Stimulated activated naive CD8-positive, alpha-beta T cell treated with anti-CD3 and anti-CD28 coated beads, Interleukin-15, Interleukin-2, amounts not matched to agents 100 ng/mL and 50 ng/mL, for 24 hours (primary cell): ENCODE data around the gene PASK.

ENCODE experiments used
- H3K27ac Mint-ChIP-seq: one replicate; pipeline ENCODE4 v1.8.0; 2021; ENCODE audit warnings: mild to moderate bottlenecking, mixed read lengths
- H3K27me3 Mint-ChIP-seq: one replicate; pipeline ENCODE4 v1.8.0; 2021; ENCODE audit warnings: mixed read lengths
- H3K36me3 Mint-ChIP-seq: one replicate; pipeline ENCODE4 v1.8.0; 2021; ENCODE audit warnings: low read depth, mixed read lengths
- H3K4me1 Mint-ChIP-seq: one replicate; pipeline ENCODE4 v1.8.0; 2021; ENCODE audit warnings: low read depth, mixed read lengths
- H3K4me3 Mint-ChIP-seq: one replicate; pipeline ENCODE4 v1.8.0; 2021; ENCODE audit warnings: mild to moderate bottlenecking, mixed read lengths
- H3K9me3 Mint-ChIP-seq: one replicate; pipeline ENCODE4 v1.8.0; 2021; ENCODE audit warnings: mixed read lengths

The PASK gene

DNA sequence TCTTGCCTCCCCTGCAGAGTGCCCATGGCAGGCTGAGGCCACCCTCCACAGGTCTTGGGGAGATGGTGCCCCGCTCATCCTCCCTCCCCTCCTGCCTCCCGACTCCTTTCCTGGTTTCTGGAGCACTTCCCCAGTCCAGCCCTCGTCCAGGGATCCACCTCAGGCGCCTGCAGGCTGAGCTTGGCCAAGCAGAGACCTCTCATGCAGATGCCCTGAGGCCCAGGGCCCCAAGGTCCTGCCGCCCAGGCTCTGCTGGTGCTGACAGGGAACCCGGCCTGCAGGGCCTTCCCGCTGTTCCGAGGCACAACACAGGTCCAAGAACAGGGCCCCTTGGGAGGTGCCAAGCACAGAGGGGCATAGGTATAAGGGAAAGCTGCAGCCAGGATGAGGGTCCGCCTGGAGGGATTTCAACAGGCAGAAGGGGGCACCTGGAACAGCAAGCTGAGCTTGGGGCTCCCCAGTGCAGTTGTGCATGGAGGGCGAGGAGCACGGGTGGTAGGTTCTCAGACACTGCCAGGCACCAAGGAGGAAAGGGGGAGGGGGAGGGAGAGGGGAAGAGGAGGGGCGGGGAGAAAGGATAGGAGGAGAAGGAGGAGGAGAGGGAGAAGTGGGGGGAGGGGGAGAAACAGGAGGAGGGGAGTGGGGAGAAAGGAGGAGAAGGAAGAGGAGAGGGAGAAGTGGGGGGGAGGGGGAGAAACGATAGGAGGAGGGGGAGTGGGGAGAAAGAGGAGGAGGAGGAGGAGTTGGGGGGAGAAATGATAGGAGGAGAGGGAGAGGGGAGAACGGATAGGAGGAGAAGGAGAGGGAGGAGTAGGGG lies 38.0 kb upstream of the PASK start:
- Mint-ChIP-seq H3K4me3 (no peak overlapping the region), H3K36me3 (peaks cover 4% of the 10 kb centered on the region), H3K9me3 (no peaks in the 10 kb centered on the region), H3K27me3 (no peaks in the 10 kb centered on the region), H3K4me1 (no peaks in the 10 kb centered on the region), H3K27ac (no peak overlapping the region)

DNA sequence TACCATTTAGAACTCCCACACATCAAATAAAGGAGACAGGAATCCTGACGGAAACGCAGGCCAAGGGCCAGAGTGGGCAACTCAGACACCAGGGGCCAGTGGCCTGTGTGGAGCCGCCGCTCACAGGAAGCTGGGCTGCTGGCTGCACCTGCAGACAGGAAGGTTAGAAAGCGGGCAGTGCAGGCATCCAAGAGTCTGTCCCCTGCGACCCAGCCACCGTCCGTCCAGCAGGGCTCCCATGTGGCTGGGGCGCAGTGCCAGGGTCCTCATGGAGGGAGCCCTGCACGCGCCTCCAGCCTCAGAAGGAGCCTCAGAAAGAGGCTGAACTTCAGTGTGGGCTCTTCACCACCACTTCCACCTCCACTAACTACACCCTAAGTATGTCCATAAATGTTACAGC lies 36.7 kb upstream of the PASK start:
- Mint-ChIP-seq H3K27ac (no peak overlapping the region), H3K4me3 (no peak overlapping the region), H3K4me1 (no peaks in the 10 kb centered on the region), H3K9me3 (no peaks in the 10 kb centered on the region), H3K27me3 (no peaks in the 10 kb centered on the region), H3K36me3 (peaks cover 4% of the 10 kb centered on the region)

DNA sequence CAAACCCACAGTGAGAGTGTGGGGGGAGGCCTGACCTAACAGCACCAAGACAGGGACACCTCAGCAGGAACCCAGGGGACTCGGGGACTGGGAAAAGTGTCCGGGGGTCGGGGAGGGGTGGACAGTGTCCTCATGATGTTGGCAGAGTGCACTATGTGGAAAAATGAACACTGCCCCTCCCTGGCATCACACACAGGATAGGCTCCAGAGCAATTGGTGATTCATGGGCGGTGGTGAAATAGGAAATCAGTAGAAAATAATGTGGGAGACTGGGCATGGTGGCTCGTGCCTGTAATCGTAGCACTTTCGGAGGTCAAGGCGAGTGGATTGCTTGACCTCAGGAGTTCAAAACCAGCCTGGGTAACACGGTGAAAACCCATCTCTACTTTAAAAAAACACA lies 35.6 kb upstream of the PASK start:
- peaks cover 4% of the 10 kb centered on the region for H3K36me3 Mint-ChIP-seq
- H3K4me1 Mint-ChIP-seq = peaks cover 5% of the 10 kb centered on the region
- H3K4me3 Mint-ChIP-seq = no peak overlapping the region
- no peak overlapping the region for H3K27ac Mint-ChIP-seq
- no peaks in the 10 kb centered on the region for H3K9me3 Mint-ChIP-seq
- H3K27me3 Mint-ChIP-seq = no peaks in the 10 kb centered on the region

DNA sequence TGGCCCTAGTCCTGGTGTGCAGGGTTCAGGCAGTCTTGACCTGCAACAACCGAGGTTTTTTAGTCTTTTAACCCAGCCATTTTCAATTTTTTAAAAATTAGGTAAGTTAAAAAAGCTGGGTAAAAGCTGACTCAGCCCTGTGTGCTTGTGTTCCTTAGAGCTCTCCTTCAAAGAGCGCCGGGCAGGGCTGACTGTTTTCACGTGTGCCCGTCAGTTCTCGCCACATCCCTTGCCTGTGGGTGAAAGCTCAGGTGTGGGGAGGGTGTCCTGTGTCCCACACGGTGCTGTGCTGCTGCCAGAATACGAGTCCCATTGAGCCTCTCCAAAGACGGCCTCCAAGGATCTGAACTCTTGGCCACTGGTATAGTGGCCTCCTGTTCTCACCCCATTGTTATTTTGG lies 33.9 kb upstream of the PASK start:
- H3K27ac Mint-ChIP-seq = no peak overlapping the region
- H3K9me3 Mint-ChIP-seq = no peaks in the 10 kb centered on the region
- peaks cover 7% of the 10 kb centered on the region for H3K4me1 Mint-ChIP-seq
- H3K4me3 Mint-ChIP-seq = no peak overlapping the region
- H3K27me3 Mint-ChIP-seq = no peaks in the 10 kb centered on the region
- H3K36me3 Mint-ChIP-seq = peaks cover 16% of the 10 kb centered on the region

DNA sequence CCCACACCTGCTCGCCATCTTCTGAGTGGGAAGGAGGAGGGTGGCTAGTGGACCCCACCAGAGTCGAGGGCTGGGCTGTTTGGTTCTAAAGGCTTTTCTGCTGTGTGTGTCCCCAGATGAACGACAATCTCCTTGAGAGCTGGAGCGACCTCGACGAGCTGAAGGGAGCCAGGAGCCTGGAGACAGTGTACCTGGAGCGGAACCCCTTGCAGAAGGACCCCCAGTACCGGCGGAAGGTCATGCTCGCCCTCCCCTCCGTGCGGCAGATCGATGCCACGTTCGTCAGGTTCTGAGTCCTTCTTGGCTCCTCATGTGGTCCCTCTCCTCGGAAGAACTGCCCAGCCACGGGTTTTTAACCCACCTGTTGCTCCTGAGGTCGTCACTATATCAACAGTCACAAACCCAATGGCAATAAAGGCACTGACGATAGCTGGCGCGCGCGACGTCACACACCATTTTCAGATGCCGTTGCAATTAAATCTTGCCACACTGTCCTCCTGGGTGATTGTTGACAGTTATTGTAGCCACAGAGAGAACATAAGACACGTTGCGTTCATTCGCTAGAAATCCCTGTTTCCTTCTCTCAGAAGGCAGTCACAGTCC lies 33.4 kb upstream of the PASK start:
- Mint-ChIP-seq H3K4me3 (no peak overlapping the region), H3K27ac (no peak overlapping the region), H3K27me3 (no peaks in the 10 kb centered on the region), H3K4me1 (peaks cover 7% of the 10 kb centered on the region), H3K36me3 (peaks cover 19% of the 10 kb centered on the region), H3K9me3 (no peaks in the 10 kb centered on the region)

DNA sequence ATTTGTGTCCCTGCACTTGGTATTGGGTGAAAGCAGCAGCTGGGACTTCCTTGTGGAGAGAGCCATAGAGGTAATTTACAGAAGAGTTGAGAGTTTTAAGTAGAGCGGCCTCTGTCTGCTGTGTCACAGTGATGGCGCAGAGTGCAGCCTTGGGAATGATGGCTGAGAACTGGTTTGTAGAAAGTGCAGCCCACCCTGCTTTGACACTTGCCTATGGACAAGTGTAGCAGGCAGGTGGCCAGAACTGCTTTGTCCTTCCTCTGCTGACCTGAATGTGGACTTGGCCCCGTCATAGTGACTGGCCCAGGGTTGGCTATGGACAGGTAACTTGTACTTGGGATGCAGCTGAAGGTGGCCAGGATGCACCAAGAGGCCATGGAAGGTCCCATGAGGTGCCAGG lies 32.9 kb upstream of the PASK start:
- Mint-ChIP-seq H3K4me1 (peaks cover 7% of the 10 kb centered on the region), H3K9me3 (no peaks in the 10 kb centered on the region), H3K36me3 (peaks cover 19% of the 10 kb centered on the region), H3K27ac (no peak overlapping the region), H3K27me3 (no peaks in the 10 kb centered on the region), H3K4me3 (no peak overlapping the region)

DNA sequence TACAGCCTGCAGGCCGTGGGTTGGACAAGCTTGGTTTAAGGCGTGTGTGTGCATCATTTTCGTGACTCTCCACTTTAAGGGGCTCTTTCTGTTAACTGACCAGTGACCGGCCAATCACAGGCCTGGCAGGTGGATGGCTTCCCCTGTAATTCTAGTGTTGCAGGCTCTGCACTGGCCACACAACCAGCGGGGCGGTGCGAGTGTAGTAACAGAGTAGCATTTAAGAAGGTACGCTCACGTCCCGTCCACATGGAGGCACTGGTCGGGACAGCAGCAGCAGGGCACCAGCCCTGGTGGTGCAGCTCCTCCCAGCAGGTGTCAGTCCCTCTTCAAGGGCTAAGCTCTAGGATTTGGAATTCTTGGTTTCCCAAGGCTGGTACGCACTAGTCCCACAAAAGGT lies 31.2 kb upstream of the PASK start:
- peaks cover 22% of the 10 kb centered on the region for H3K36me3 Mint-ChIP-seq
- H3K27ac Mint-ChIP-seq = no peak overlapping the region
- no peaks in the 10 kb centered on the region for H3K27me3 Mint-ChIP-seq
- no peak overlapping the region for H3K4me3 Mint-ChIP-seq
- H3K9me3 Mint-ChIP-seq = no peaks in the 10 kb centered on the region
- H3K4me1 Mint-ChIP-seq = peaks cover 7% of the 10 kb centered on the region

DNA sequence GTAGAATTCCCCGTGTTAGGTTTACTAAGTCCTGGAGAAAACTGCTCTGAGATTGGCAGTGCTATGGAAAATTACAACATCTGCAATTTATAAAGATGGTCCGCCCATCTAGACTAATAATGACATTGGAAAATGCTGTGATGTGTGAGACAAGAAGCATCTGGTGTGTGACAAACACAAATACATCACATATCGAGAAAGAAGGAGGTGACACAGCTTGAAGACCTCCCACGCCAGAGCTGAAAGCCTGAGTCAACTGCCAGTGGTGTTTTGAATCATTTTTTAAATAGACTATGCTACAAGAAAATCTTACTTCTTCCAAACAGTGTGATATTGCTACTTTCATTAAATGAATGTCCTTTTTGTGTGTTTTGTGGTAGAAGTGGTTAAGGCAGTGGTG lies 30.6 kb upstream of the PASK start:
- Mint-ChIP-seq H3K4me3 (no peak overlapping the region), H3K36me3 (peaks cover 28% of the 10 kb centered on the region), H3K4me1 (peaks cover 7% of the 10 kb centered on the region), H3K27ac (no peak overlapping the region), H3K27me3 (no peaks in the 10 kb centered on the region), H3K9me3 (no peaks in the 10 kb centered on the region)

DNA sequence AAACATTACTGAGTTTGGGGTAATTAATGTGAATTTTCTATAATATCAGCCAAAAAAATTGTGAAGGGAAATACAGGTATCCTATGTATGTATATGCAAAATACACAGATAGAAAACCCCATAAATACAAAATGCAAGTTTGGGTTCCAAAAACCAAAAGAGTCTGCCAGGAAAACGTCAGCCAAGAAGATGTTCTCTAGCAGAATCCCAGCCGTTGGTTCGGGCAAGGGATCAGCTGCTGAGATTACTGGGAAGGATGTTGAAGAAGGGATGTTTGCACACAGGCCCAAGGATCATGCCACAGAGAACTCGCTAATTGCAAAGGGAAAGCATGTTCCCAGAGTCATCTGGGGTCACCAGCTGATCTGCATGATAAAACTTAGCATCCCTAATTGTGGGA lies 29.7 kb upstream of the PASK start:
- H3K4me3 Mint-ChIP-seq = no peak overlapping the region
- H3K27me3 Mint-ChIP-seq = no peaks in the 10 kb centered on the region
- peaks cover 7% of the 10 kb centered on the region for H3K4me1 Mint-ChIP-seq

DNA sequence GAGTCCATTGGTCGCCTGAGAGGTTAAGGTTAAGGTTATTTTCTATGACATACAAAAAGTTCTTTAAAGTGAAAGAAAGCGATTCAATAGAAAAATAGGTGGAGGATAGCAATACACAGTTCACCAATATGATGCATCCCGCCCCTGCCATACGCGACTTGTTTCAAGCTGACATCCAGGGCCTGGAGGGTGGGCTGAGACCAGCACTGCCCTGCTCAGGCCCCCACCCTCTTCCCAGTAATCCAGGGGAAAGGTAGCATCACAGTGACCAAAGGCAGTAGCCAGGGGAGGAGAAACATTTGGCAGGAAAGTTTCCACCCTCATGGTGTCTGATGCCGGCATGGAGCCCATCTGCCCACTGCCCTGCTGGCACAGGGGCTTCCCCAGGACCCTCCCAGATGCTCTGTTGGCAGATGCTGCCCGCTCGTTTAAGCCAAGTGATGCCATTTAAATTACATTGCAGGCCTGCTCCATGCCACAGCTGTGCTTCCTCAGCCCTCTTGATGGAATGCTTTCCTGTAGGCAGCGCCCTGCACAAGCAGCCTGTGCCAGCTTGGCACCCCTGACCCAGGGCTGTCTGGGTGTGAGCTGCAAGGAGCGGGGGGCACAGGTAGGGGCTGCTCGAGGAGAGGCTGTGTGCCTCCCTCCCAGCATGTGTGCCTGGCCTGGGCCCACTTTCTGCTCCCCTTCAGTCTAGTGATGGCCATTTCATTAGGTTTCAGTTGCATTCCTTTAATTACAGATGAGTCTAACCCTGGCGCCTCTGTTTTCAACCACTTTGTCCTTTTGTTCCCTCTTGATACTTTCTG lies 28.5 kb upstream of the PASK start:
- peaks cover 37% of the 10 kb centered on the region for H3K36me3 Mint-ChIP-seq
- peaks cover 7% of the 10 kb centered on the region for H3K4me1 Mint-ChIP-seq
- no peak overlapping the region for H3K4me3 Mint-ChIP-seq
- no peaks in the 10 kb centered on the region for H3K27me3 Mint-ChIP-seq
- no peak overlapping the region for H3K27ac Mint-ChIP-seq
- no peaks in the 10 kb centered on the region for H3K9me3 Mint-ChIP-seq

More for the DNA sequence above, 29.7 kb upstream of the PASK start:
- Mint-ChIP-seq H3K36me3 (peaks cover 34% of the 10 kb centered on the region), H3K27ac (no peak overlapping the region), H3K9me3 (no peaks in the 10 kb centered on the region)

DNA sequence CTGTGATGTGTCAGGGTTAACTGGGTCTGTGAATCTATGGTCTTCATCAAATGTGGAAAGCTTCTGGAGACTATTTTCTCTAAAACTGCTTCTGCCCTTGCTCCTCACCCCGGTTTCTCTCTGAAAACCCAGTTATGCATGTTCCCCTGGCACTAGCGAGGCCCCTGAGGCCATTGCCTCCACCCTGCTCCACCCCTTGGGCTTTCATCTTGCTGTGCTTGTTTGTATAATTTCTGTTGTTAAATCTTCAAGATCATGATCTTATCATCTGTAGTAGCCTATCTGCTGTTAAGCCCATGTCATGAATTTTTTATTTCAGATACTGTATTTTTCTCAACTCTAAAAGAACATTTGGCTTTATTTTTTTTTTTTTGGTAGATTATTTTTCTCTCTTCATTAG lies 24.3 kb upstream of the PASK start:
- Mint-ChIP-seq H3K27me3 (no peaks in the 10 kb centered on the region), H3K4me3 (no peak overlapping the region), H3K36me3 (peaks cover 68% of the 10 kb centered on the region), H3K9me3 (peaks cover 21% of the 10 kb centered on the region), H3K27ac (no peak overlapping the region), H3K4me1 (no peaks in the 10 kb centered on the region)

DNA sequence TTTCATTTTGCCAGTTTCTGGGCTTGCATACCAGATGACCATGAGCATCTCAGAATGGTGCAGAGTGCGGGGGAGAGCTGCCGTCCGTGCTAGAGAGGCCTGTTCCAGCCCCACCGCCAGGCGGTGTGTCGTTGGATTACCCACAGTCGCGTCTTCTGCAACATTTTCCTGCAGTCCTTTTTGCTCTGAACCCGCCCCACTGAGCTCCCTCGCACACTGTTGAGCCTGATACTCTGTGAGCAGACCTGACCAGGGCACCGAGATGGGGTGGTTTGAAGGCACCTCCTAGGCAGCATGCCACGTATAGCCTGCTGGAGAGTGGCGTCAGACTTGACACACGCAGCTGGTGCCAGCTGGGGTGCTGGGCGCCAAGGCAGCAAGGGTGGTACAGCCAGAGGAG lies 19.1 kb upstream of the PASK start:
- peaks cover 74% of the 10 kb centered on the region for H3K36me3 Mint-ChIP-seq
- H3K4me1 Mint-ChIP-seq = no peaks in the 10 kb centered on the region
- H3K9me3 Mint-ChIP-seq = peaks cover 21% of the 10 kb centered on the region
- H3K27ac Mint-ChIP-seq = no peak overlapping the region
- no peaks in the 10 kb centered on the region for H3K27me3 Mint-ChIP-seq
- no peak overlapping the region for H3K4me3 Mint-ChIP-seq

DNA sequence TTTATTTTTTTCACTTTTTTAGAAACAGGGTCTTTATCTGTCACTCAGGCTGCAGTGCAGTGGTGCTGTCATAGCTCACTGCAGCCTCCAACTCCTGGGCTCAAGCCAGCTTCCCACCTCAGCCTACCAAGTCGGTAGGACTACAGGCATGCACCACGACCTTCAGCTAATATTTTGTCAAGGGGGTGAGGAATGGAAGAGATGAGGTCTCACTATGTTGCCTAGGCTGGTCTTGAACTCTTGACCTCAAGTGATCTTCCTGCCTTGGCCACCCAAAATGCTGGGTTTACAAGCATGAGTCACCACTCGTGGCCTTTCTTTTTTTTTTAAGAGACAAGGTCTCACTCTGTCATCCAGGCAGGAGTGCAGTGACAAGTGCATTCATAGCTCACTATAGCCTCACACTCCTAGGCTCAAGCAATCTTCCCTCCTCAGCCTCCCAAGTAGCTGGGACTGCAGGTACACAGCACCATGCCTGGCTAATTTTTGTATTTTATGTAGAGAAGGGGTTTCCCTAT lies 14.4 kb upstream of the PASK start:
- Mint-ChIP-seq H3K4me1 (no peaks in the 10 kb centered on the region), H3K27ac (no peak overlapping the region), H3K36me3 (peaks cover 61% of the 10 kb centered on the region), H3K9me3 (no peaks in the 10 kb centered on the region), H3K27me3 (no peaks in the 10 kb centered on the region), H3K4me3 (no peak overlapping the region)

DNA sequence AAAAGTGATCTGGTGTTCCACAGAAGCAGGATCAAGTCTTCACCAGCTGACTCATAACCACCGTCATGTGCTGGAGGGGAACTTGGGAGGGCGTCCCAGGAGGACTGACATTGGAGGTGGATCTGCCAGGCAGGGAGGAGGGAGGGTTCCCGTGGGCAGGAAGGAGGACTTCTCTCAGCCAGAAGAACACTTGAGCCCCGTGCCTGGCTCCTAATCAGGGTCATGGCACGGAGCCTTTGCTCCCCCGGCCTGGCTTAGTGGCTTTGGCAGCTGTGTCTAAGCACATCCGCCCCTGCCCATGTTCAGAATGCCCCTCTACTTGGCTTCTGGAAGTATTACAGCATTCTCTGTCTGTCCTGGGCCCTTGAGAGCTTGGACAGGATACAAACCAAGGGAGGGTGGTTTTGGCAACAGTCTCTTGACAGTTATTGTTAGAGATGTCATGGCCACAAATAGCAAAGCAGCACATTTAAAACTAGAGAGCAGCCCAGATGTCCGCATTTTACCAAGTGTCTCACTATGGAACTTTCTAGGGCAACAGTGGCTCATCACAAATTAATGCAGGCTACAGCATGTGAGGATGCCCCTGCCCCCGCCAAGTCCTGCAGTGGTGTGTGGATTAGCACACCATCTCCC lies 12.5 kb upstream of the PASK start:
- Mint-ChIP-seq H3K36me3 (peaks cover 57% of the 10 kb centered on the region), H3K9me3 (no peaks in the 10 kb centered on the region), H3K4me3 (no peak overlapping the region), H3K27ac (no peak overlapping the region), H3K27me3 (no peaks in the 10 kb centered on the region), H3K4me1 (peaks cover 6% of the 10 kb centered on the region)

DNA sequence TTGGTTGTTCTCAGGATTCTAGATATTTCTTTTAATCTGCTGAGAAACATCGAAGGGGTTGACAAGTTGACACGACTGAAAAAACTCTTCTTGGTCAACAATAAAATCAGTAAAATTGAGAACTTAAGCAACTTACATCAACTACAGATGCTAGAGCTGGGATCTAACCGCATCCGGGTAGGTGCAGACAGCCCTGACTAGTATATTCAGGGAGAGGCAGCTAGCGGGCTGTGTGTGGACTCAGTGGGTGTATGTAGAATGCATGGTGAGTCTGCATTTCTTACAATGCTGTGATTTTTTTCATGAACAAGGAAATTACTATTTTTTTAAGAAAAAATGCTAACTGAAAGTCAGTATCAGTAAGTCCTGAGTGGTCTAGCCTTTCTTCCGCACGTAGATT lies 11.0 kb upstream of the PASK start:
- Mint-ChIP-seq H3K27ac (no peak overlapping the region), H3K4me1 (peaks cover 12% of the 10 kb centered on the region), H3K27me3 (no peaks in the 10 kb centered on the region), H3K4me3 (no peak overlapping the region), H3K9me3 (no peaks in the 10 kb centered on the region), H3K36me3 (peaks cover 53% of the 10 kb centered on the region)
